ENCODE measurements around the gene UBALD1. TPM values are rescaled to one million over a fixed set of nuclear protein-coding genes. Genes with fewer than 3 reads are reported as not detected.

UBALD1 gene
- total RNA-seq, 2 donors from 2014 or later = 10.8 to 12.2 TPM

- TF ChIP-seq CTCF (IDR thresholded peaks at IDR 0.05) = no peak
- Histone ChIP-seq H3K9me3 (no peaks in the 10 kb centered on the region), H3K36me3 (peaks cover 53% of the 10 kb centered on the region), H3K4me1 (peaks cover 0 to 28% of the 10 kb centered on the region in 2 donors), H3K4me3 (no peak overlapping the region), H3K27me3 (no peaks in the 10 kb centered on the region), H3K27ac (peak overlapping the region in 1 of 2 donors; percentile 7)
- DNase-seq (ENCODE audit: low spot score) = no peak
Measured at GRCh38 chr16:4659363-4660353, 45.0 kb upstream of the UBALD1 start.

GRCh38 chr16:4656695-4657686 lies 42.3 kb upstream of the UBALD1 start:
- Histone ChIP-seq H3K27ac (no peak overlapping the region), H3K4me3 (no peak overlapping the region), H3K9me3 (no peaks in the 10 kb centered on the region), H3K4me1 (peaks cover 0 to 16% of the 10 kb centered on the region in 2 donors), H3K36me3 (peaks cover 76% of the 10 kb centered on the region), H3K27me3 (no peaks in the 10 kb centered on the region)
- DNase-seq (ENCODE audit: low spot score) = no peak
- no peak for TF ChIP-seq CTCF (IDR thresholded peaks at IDR 0.05)

GRCh38 chr16:4656221-4656620 lies 41.5 kb upstream of the UBALD1 start:
- Histone ChIP-seq H3K36me3 (peaks cover 84% of the 10 kb centered on the region), H3K4me1 (peaks cover 0 to 16% of the 10 kb centered on the region in 2 donors), H3K4me3 (no peak overlapping the region), H3K9me3 (no peaks in the 10 kb centered on the region), H3K27me3 (no peaks in the 10 kb centered on the region), H3K27ac (no peak overlapping the region)
- no peak for TF ChIP-seq CTCF (IDR thresholded peaks at IDR 0.05)
- DNase-seq (ENCODE audit: low spot score) = no peak

- H3K27me3 ChIP-seq = no peaks in the 10 kb centered on the region
- H3K36me3 ChIP-seq = peaks cover 88% of the 10 kb centered on the region
- no peaks in the 10 kb centered on the region for H3K9me3 ChIP-seq
- no peak for TF ChIP-seq CTCF (IDR thresholded peaks at IDR 0.05)
- H3K4me1 ChIP-seq = peaks cover 0 to 16% of the 10 kb centered on the region in 2 donors
- no peak overlapping the region for H3K4me3 ChIP-seq
- DNase-seq (ENCODE audit: low spot score) = no peak
- H3K27ac ChIP-seq = no peak overlapping the region
Measured at GRCh38 chr16:4655801-4656200, 41.1 kb upstream of the UBALD1 start.

GRCh38 chr16:4654964-4655590 lies 40.4 kb upstream of the UBALD1 start:
- Histone ChIP-seq H3K4me1 (peaks cover 0 to 8% of the 10 kb centered on the region in 2 donors), H3K27me3 (no peaks in the 10 kb centered on the region), H3K4me3 (no peak overlapping the region), H3K9me3 (no peaks in the 10 kb centered on the region), H3K27ac (no peak overlapping the region), H3K36me3 (peaks cover 95% of the 10 kb centered on the region)
- no peak for TF ChIP-seq CTCF (IDR thresholded peaks at IDR 0.05)
- no peak for DNase-seq (ENCODE audit: low spot score)

Data from right atrium auricular region (tissue), 2 donors.